Activated CD8-positive, alpha-beta memory T cell treated with anti-CD3 and anti-CD28 coated beads, Interleukin-2, amount 10 ng/mL, durations not matched to agents 7 days and 5 days (primary cell): ENCODE results near the gene THEMIS. TPM values are rescaled to one million over a fixed set of nuclear protein-coding genes. Genes with fewer than 3 reads are reported as not detected.
"Not testable (repeated sequence)": the region's sequence is repeated elsewhere in the genome, so short reads cannot be mapped to it uniquely, and the experiment has no call there.

Source experiments
- ATAC-seq: fragments of 150-1000 bp; cut with Tn5 transposase; one replicate; pipeline ENCODE4 v1.10.0; 2021; ENCODE audit warnings: moderate library complexity
- CTCF ChIA-PET: fragments of 350-600 bp; sonication (Branson Sonifier 250); formaldehyde crosslinking; loops from one replicate; lab custom pipeline; 2021; ENCODE audit warnings: antibody characterized with exemption; lab: Charles Lee
- DNase-seq: peaks from one replicate; pipeline ENCODE4 v3.0.0-alpha.2; 2020
- H3K27ac Mint-ChIP-seq: one replicate; pipeline ENCODE4 v1.8.0; 2021; ENCODE audit warnings: mild to moderate bottlenecking, mixed read lengths
- H3K27me3 Mint-ChIP-seq: one replicate; pipeline ENCODE4 v1.8.0; 2021; ENCODE audit warnings: mixed read lengths
- H3K36me3 Mint-ChIP-seq: one replicate; pipeline ENCODE4 v1.8.0; 2021; ENCODE audit warnings: mild to moderate bottlenecking, mixed read lengths
- H3K4me1 Mint-ChIP-seq: one replicate; pipeline ENCODE4 v1.8.0; 2021; ENCODE audit warnings: mixed read lengths
- H3K4me3 Mint-ChIP-seq: one replicate; pipeline ENCODE4 v1.8.0; 2021; ENCODE audit warnings: mild to moderate bottlenecking, moderate library complexity, mixed read lengths
- H3K9me3 Mint-ChIP-seq: one replicate; pipeline ENCODE4 v1.8.0; 2022; ENCODE audit warnings: low read depth, mixed read lengths
- total RNA-seq, 2 experiments: library from RNA; stranded (reverse); gene quantifications; one replicate each; pipeline ENCODE4 v1.2.3, GENCODE V29; 2021

THEMIS gene
- total RNA-seq, 2 experiments from 2014 or later: 107 to 133 TPM

- DNase-seq (no peak), ATAC-seq (no peak)
- no peak overlapping the region for H3K4me3 Mint-ChIP-seq
- no peaks in the 10 kb centered on the region for H3K27me3 Mint-ChIP-seq
- H3K4me1 Mint-ChIP-seq: peaks cover 49% of the 10 kb centered on the region
- H3K9me3 Mint-ChIP-seq: peaks cover 16% of the 10 kb centered on the region
- peak overlapping the region; percentile 98 for H3K27ac Mint-ChIP-seq
- CTCF ChIA-PET: interaction anchor here (0.8 to 2.9 kb wide), 3 partner anchors 11 to 25 kb away, joined by 3 to 11 read pairs (median 11); no protein-coding TSS in a partner anchor
- H3K36me3 Mint-ChIP-seq: peaks cover 45% of the 10 kb centered on the region
Observed at GRCh38 chr6:127933137-127933536, 32.3 kb upstream of the THEMIS start.

- Mint-ChIP-seq H3K27me3 (no peaks in the 10 kb centered on the region), H3K4me1 (peaks cover 45% of the 10 kb centered on the region), H3K4me3 (no peak overlapping the region), H3K27ac (peak overlapping the region; percentile 98), H3K9me3 (peaks cover 16% of the 10 kb centered on the region), H3K36me3 (peaks cover 47% of the 10 kb centered on the region)
- no peak for ATAC-seq
- no peak for DNase-seq
- CTCF ChIA-PET: interaction anchor here (0.8 to 2.9 kb wide), 2 partner anchors 11 to 14 kb away, joined by 3 to 11 read pairs; no protein-coding TSS in a partner anchor
Observed at GRCh38 chr6:127932708-127933107, 31.9 kb upstream of the THEMIS start.

GRCh38 chr6:127926441-127926840, 25.6 kb upstream of the THEMIS start:
- CTCF ChIA-PET, DNase-seq, H3K27me3 Mint-ChIP-seq, ATAC-seq, H3K27ac Mint-ChIP-seq, H3K4me3 Mint-ChIP-seq: not testable (repeated sequence)
- H3K4me1 Mint-ChIP-seq: peaks cover 38% of the 10 kb centered on the region
- peaks cover 24% of the 10 kb centered on the region for H3K9me3 Mint-ChIP-seq
- peaks cover 64% of the 10 kb centered on the region for H3K36me3 Mint-ChIP-seq

GRCh38 chr6:127924440-127924839, 23.6 kb upstream of the THEMIS start:
- CTCF ChIA-PET: no interaction called here
- ATAC-seq: peak; percentile 51
- peaks cover 57% of the 10 kb centered on the region for H3K36me3 Mint-ChIP-seq
- no peak overlapping the region for H3K27ac Mint-ChIP-seq
- H3K4me1 Mint-ChIP-seq: peaks cover 58% of the 10 kb centered on the region
- H3K27me3 Mint-ChIP-seq: no peaks in the 10 kb centered on the region
- H3K4me3 Mint-ChIP-seq: no peak overlapping the region
- DNase-seq: no peak
- H3K9me3 Mint-ChIP-seq: peaks cover 24% of the 10 kb centered on the region

- H3K9me3 Mint-ChIP-seq: peaks cover 24% of the 10 kb centered on the region
- peaks cover 56% of the 10 kb centered on the region for H3K36me3 Mint-ChIP-seq
- H3K4me3 Mint-ChIP-seq: no peak overlapping the region
- no peaks in the 10 kb centered on the region for H3K27me3 Mint-ChIP-seq
- ATAC-seq (no peak), DNase-seq (no peak)
- no peak overlapping the region for H3K27ac Mint-ChIP-seq
- H3K4me1 Mint-ChIP-seq: peaks cover 61% of the 10 kb centered on the region
- CTCF ChIA-PET: no interaction called here
Observed at GRCh38 chr6:127924031-127924430, 23.2 kb upstream of the THEMIS start.

GRCh38 chr6:127923135-127923534, 22.3 kb upstream of the THEMIS start:
- H3K27ac Mint-ChIP-seq: no peak overlapping the region
- peaks cover 48% of the 10 kb centered on the region for H3K36me3 Mint-ChIP-seq
- H3K4me3 Mint-ChIP-seq: no peak overlapping the region
- DNase-seq: no peak
- H3K9me3 Mint-ChIP-seq: peaks cover 19% of the 10 kb centered on the region
- no peaks in the 10 kb centered on the region for H3K27me3 Mint-ChIP-seq
- no peak for ATAC-seq
- CTCF ChIA-PET: interaction anchor here (0.9 kb wide), 1 partner anchor 11 kb away, joined by 4 read pairs; no protein-coding TSS in a partner anchor
- H3K4me1 Mint-ChIP-seq: peaks cover 67% of the 10 kb centered on the region

- peak overlapping the region; percentile 73 for H3K27ac Mint-ChIP-seq
- peaks cover 15% of the 10 kb centered on the region for H3K9me3 Mint-ChIP-seq
- DNase-seq (no peak), ATAC-seq (no peak)
- peaks cover 74% of the 10 kb centered on the region for H3K4me1 Mint-ChIP-seq
- H3K36me3 Mint-ChIP-seq: peaks cover 39% of the 10 kb centered on the region
- CTCF ChIA-PET: interaction anchor here (1.3 to 1.5 kb wide), 3 partner anchors 11 to 45 kb away, joined by 3 to 4 read pairs (median 3); no protein-coding TSS in a partner anchor
- no peaks in the 10 kb centered on the region for H3K27me3 Mint-ChIP-seq
- peak overlapping the region; percentile 50 for H3K4me3 Mint-ChIP-seq
Observed at GRCh38 chr6:127921982-127922381, 21.1 kb upstream of the THEMIS start.

- Mint-ChIP-seq H3K4me1 (peaks cover 82% of the 10 kb centered on the region), H3K4me3 (no peak overlapping the region), H3K9me3 (peaks cover 11% of the 10 kb centered on the region), H3K36me3 (peaks cover 32% of the 10 kb centered on the region), H3K27me3 (no peaks in the 10 kb centered on the region), H3K27ac (no peak overlapping the region)
- ATAC-seq (no peak), DNase-seq (no peak)
- CTCF ChIA-PET: interaction anchor here (1.3 to 1.5 kb wide), 2 partner anchors 10 to 47 kb away, joined by 3 to 4 read pairs; no protein-coding TSS in a partner anchor
Observed at GRCh38 chr6:127920804-127921203, 19.9 kb upstream of the THEMIS start.

GRCh38 chr6:127918506-127919427, 17.9 kb upstream of the THEMIS start:
- Mint-ChIP-seq H3K27me3 (no peaks in the 10 kb centered on the region), H3K4me1 (peaks cover 84% of the 10 kb centered on the region), H3K4me3 (peak overlapping the region; percentile 70), H3K9me3 (peaks cover 6% of the 10 kb centered on the region), H3K36me3 (peaks cover 27% of the 10 kb centered on the region), H3K27ac (peak overlapping the region; percentile 77)
- CTCF ChIA-PET: interaction anchor here (1.0 to 3.0 kb wide), 8 partner anchors 11 to 62 kb away, joined by 3 to 21 read pairs (median 4); no protein-coding TSS in a partner anchor
- DNase-seq (no peak), ATAC-seq (peak; percentile 65)

- ATAC-seq: no peak
- Mint-ChIP-seq H3K4me3 (peak overlapping the region; percentile 70), H3K27me3 (no peaks in the 10 kb centered on the region), H3K36me3 (peaks cover 31% of the 10 kb centered on the region), H3K27ac (peak overlapping the region; percentile 77), H3K4me1 (peaks cover 84% of the 10 kb centered on the region), H3K9me3 (no peaks in the 10 kb centered on the region)
- CTCF ChIA-PET: interaction anchor here (1.4 to 3.0 kb wide), 5 partner anchors 10 to 59 kb away, joined by 3 to 21 read pairs (median 8); no protein-coding TSS in a partner anchor
- no peak for DNase-seq
Observed at GRCh38 chr6:127917766-127918165, 16.9 kb upstream of the THEMIS start.

GRCh38 chr6:127914240-127914639, 13.4 kb upstream of the THEMIS start:
- Mint-ChIP-seq H3K9me3 (peaks cover 15% of the 10 kb centered on the region), H3K4me3 (peak overlapping the region; percentile 57), H3K36me3 (peaks cover 49% of the 10 kb centered on the region), H3K27ac (peak overlapping the region; percentile 86), H3K4me1 (peaks cover 69% of the 10 kb centered on the region), H3K27me3 (no peaks in the 10 kb centered on the region)
- DNase-seq (no peak), ATAC-seq (no peak)
- CTCF ChIA-PET: interaction anchor here (1.5 kb wide), 1 partner anchor 38 kb away, joined by 4 read pairs; no protein-coding TSS in a partner anchor

- H3K9me3 Mint-ChIP-seq: peaks cover 15% of the 10 kb centered on the region
- no peak overlapping the region for H3K4me3 Mint-ChIP-seq
- ATAC-seq (no peak), DNase-seq (no peak)
- H3K27me3 Mint-ChIP-seq: no peaks in the 10 kb centered on the region
- CTCF ChIA-PET: no interaction called here
- peaks cover 57% of the 10 kb centered on the region for H3K36me3 Mint-ChIP-seq
- H3K4me1 Mint-ChIP-seq: peaks cover 66% of the 10 kb centered on the region
- H3K27ac Mint-ChIP-seq: peak overlapping the region; percentile 39
Observed at GRCh38 chr6:127912914-127913313, 12.1 kb upstream of the THEMIS start.

- peaks cover 63% of the 10 kb centered on the region for H3K4me1 Mint-ChIP-seq
- ATAC-seq (peak; percentile 73), DNase-seq (peak; percentile 67)
- H3K27me3 Mint-ChIP-seq: no peaks in the 10 kb centered on the region
- CTCF ChIA-PET: interaction anchor here (1.3 to 3.4 kb wide), 7 partner anchors 10 to 71 kb away, joined by 3 to 21 read pairs (median 3); no protein-coding TSS in a partner anchor
- peak overlapping the region; percentile 96 for H3K27ac Mint-ChIP-seq
- H3K36me3 Mint-ChIP-seq: peaks cover 39% of the 10 kb centered on the region
- H3K4me3 Mint-ChIP-seq: peak overlapping the region; percentile 85
- H3K9me3 Mint-ChIP-seq: peaks cover 15% of the 10 kb centered on the region
Observed at GRCh38 chr6:127907960-127908640, 7.2 kb upstream of the THEMIS start.
